ENCODE results near the gene CAPZA2.
"Not testable (repeated sequence)": the region's sequence is repeated elsewhere in the genome, so short reads cannot be mapped to it uniquely, and the experiment has no call there.

Gene CAPZA2

GRCh38 chr7:116862234-116862950, at the start of gene CAPZA2:
TSS of gene CAPZA2 (plus strand) at chr7:116862587. CDS start at chr7:116862612, 25 bp downstream.
- H3K27me3 ChIP-seq (ENCODE audit: control insufficient read depth, insufficient read depth, low read length) = no peaks in the 10 kb centered on the region
- no peaks in the 10 kb centered on the region for H3K9me3 ChIP-seq (ENCODE audit: control insufficient read depth, low read depth, low read length)
- H3K27ac ChIP-seq (ENCODE audit: low read length) = no peak within 1 kb of the TSS
- peak within 1 kb of the TSS; percentile 49 for H3K9ac ChIP-seq (ENCODE audit: low read length)
- H3K36me3 ChIP-seq (ENCODE audit: control insufficient read depth, low read depth, low read length) = no peaks in the 10 kb centered on the region
- peaks cover 5% of the 10 kb centered on the region for H3K4me1 ChIP-seq (ENCODE audit: control insufficient read depth, low read depth, low read length)
- H3K4me3 ChIP-seq (ENCODE audit: low read length) = peak within 1 kb of the TSS; percentile 68

DNA sequence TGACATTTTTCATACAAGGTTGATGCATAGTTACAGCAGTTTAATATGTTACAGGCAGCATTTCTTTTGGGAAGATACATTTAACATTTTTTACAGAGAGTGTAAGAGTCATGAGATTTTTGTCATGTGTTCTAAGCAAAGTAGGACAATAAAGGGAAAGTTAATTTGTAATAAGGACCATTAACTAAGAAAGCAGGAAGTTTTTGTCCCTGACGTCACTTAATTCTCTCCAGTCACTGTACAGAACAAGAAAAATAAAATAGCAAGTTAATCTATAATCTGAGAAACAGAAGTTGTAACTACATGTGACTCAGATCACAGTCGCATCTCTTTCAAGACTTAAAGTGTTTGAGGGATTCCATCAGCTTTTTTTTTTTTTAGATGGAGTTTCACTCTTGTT, 49.5 kb upstream of the CAPZA2 start:
- Histone ChIP-seq H3K4me3 (ENCODE audit: low read length) (no peak overlapping the region), H3K9ac (ENCODE audit: low read length) (no peak overlapping the region), H3K27ac (ENCODE audit: low read length) (no peak overlapping the region), H3K27me3 (ENCODE audit: control insufficient read depth, insufficient read depth, low read length) (no peaks in the 10 kb centered on the region), H3K36me3 (ENCODE audit: control insufficient read depth, low read depth, low read length) (no peaks in the 10 kb centered on the region), H3K4me1 (ENCODE audit: control insufficient read depth, low read depth, low read length) (no peaks in the 10 kb centered on the region), H3K9me3 (ENCODE audit: control insufficient read depth, low read depth, low read length) (no peaks in the 10 kb centered on the region)

- H3K9me3 ChIP-seq (ENCODE audit: control insufficient read depth, low read depth, low read length); H3K27me3 ChIP-seq (ENCODE audit: control insufficient read depth, insufficient read depth, low read length); H3K36me3 ChIP-seq (ENCODE audit: control insufficient read depth, low read depth, low read length); H3K27ac ChIP-seq (ENCODE audit: low read length); H3K4me1 ChIP-seq (ENCODE audit: control insufficient read depth, low read depth, low read length); H3K9ac ChIP-seq (ENCODE audit: low read length); H3K4me3 ChIP-seq (ENCODE audit: low read length): not testable (repeated sequence)
These were observed 49.0 kb upstream of the CAPZA2 start for GRCh38 chr7:116813371-116813770.

DNA sequence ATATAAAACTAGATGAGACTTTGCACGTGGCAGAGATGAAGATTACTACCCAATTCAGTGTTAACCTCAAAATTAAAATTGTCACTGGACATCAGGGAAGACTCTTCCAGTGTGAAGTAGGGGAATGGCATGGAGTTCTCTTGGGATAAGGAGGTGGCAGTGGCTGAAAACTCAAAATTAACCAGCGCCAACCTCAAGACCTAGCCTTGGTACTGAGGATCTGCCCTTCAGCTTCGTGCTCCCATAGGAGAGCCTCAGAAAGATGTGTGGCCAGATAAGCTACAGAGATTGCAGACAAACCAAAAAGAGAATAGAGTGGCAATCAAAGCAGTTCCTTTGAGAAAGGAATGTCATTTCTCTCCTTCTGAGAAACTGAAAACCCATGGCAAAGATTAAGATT, 47.3 kb upstream of the CAPZA2 start:
- Histone ChIP-seq H3K36me3 (ENCODE audit: control insufficient read depth, low read depth, low read length) (no peaks in the 10 kb centered on the region), H3K9me3 (ENCODE audit: control insufficient read depth, low read depth, low read length) (no peaks in the 10 kb centered on the region), H3K4me3 (ENCODE audit: low read length) (no peak overlapping the region), H3K9ac (ENCODE audit: low read length) (no peak overlapping the region), H3K4me1 (ENCODE audit: control insufficient read depth, low read depth, low read length) (no peaks in the 10 kb centered on the region), H3K27ac (ENCODE audit: low read length) (no peak overlapping the region), H3K27me3 (ENCODE audit: control insufficient read depth, insufficient read depth, low read length) (no peaks in the 10 kb centered on the region)

DNA sequence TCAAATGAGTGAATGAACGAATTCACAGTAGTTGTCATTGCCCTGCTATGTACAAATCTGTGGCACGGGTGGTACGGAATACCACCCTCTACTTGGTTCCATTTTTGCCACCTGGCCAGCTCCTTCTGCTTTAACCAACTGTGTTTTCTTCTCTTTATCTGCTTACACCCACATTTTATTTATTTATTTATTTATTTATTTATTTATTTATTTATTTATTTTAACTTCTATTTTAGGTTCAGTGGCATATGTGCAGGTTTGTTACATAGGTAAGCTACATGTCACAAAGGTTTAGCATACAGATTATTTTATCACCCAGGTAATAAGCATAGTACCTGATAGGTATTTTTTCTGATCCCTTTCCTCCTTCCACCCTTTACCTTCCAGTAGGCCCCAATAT, 42.2 kb upstream of the CAPZA2 start:
- Histone ChIP-seq H3K27ac (ENCODE audit: low read length) (no peak overlapping the region), H3K36me3 (ENCODE audit: control insufficient read depth, low read depth, low read length) (no peaks in the 10 kb centered on the region), H3K4me1 (ENCODE audit: control insufficient read depth, low read depth, low read length) (no peaks in the 10 kb centered on the region), H3K9me3 (ENCODE audit: control insufficient read depth, low read depth, low read length) (no peaks in the 10 kb centered on the region), H3K27me3 (ENCODE audit: control insufficient read depth, insufficient read depth, low read length) (no peaks in the 10 kb centered on the region), H3K9ac (ENCODE audit: low read length) (no peak overlapping the region), H3K4me3 (ENCODE audit: low read length) (no peak overlapping the region)

DNA sequence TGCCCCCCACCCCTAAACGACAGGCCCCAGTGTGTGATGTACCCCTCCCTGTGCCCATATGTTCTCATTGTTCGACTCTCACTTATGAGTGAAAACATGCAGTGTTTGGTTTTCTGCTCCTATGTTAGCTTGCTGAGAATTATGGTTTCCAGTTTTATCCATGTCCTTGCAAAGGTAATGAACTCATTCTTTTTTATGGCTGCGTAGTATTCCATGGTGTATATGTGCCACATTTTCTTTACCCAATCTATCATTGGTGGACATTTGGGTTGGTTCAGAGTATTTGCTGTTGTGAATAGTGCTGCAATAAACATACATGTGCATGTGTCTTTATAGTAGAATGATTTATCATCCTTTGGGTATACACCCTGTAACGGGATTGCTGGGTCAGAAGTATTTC, 40.7 kb upstream of the CAPZA2 start:
- not testable (repeated sequence) for H3K9me3 ChIP-seq (ENCODE audit: control insufficient read depth, low read depth, low read length); H3K36me3 ChIP-seq (ENCODE audit: control insufficient read depth, low read depth, low read length); H3K4me1 ChIP-seq (ENCODE audit: control insufficient read depth, low read depth, low read length); H3K9ac ChIP-seq (ENCODE audit: low read length); H3K27ac ChIP-seq (ENCODE audit: low read length); H3K4me3 ChIP-seq (ENCODE audit: low read length); H3K27me3 ChIP-seq (ENCODE audit: control insufficient read depth, insufficient read depth, low read length)

DNA sequence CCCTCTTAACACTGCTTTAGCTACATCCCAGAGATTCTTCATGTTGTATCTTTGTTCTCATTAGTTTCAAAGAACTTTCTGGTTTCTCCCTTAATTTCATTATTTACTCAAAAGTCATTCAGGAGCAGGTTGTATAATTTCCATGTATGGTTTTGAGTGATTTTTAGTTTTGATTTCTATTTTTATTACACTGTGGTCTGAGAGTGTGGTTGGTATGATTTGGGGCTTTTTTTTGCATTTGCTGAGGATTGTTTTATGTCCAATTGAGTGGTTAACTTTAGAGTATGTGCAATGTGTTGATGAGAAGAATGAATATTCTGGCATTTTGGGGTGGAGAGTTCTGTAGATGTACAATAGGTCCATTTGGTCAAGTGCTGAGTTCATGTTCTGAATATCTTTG, 37.9 kb upstream of the CAPZA2 start:
- Histone ChIP-seq H3K27ac (ENCODE audit: low read length) (no peak overlapping the region), H3K9me3 (ENCODE audit: control insufficient read depth, low read depth, low read length) (no peaks in the 10 kb centered on the region), H3K36me3 (ENCODE audit: control insufficient read depth, low read depth, low read length) (no peaks in the 10 kb centered on the region), H3K4me3 (ENCODE audit: low read length) (no peak overlapping the region), H3K9ac (ENCODE audit: low read length) (no peak overlapping the region), H3K4me1 (ENCODE audit: control insufficient read depth, low read depth, low read length) (no peaks in the 10 kb centered on the region), H3K27me3 (ENCODE audit: control insufficient read depth, insufficient read depth, low read length) (no peaks in the 10 kb centered on the region)

DNA sequence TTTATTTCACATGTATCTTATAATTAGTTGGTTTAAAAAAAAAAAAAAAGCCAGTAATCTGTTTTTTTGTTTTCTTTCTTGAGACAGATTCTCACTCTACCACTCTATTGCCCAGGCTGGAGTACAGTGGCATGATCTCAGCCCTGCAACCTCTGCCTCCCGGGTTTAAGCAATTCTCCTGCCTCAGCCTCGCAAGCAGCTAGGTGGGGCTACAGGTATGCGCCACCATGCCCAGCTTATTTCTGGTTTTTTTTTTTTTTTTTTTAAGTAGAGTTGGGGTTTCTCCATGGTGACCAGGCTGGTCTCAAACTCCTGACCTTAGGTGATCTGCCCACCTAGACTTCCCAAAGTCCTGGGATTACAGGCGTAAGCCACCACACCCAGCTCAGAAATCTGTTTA, 34.1 kb upstream of the CAPZA2 start:
- H3K27ac ChIP-seq (ENCODE audit: low read length) = no peak overlapping the region
- no peaks in the 10 kb centered on the region for H3K9me3 ChIP-seq (ENCODE audit: control insufficient read depth, low read depth, low read length)
- no peaks in the 10 kb centered on the region for H3K4me1 ChIP-seq (ENCODE audit: control insufficient read depth, low read depth, low read length)
- H3K9ac ChIP-seq (ENCODE audit: low read length) = no peak overlapping the region
- H3K27me3 ChIP-seq (ENCODE audit: control insufficient read depth, insufficient read depth, low read length) = no peaks in the 10 kb centered on the region
- no peak overlapping the region for H3K4me3 ChIP-seq (ENCODE audit: low read length)
- no peaks in the 10 kb centered on the region for H3K36me3 ChIP-seq (ENCODE audit: control insufficient read depth, low read depth, low read length)

DNA sequence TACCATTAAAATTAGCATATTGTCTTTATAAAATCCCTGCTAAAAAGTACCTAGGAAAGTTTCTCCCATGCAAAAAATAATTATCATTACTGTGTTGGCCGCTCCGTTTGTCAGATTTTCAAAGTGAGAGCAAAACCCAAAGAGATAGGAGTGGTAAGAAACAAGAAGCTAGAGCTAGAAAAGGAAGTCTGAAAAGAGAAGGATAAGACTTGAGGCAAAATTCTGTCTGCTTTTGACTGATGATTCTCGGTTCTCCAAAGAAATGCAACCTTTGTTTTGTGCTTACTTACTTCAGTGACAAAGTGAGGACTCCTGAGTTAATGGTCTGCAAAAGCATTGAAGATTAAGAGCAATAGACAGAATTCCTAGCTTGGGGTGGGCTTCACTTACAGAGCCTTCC, 33.3 kb upstream of the CAPZA2 start:
- Histone ChIP-seq H3K36me3 (ENCODE audit: control insufficient read depth, low read depth, low read length) (no peaks in the 10 kb centered on the region), H3K4me3 (ENCODE audit: low read length) (no peak overlapping the region), H3K4me1 (ENCODE audit: control insufficient read depth, low read depth, low read length) (no peaks in the 10 kb centered on the region), H3K9ac (ENCODE audit: low read length) (no peak overlapping the region), H3K9me3 (ENCODE audit: control insufficient read depth, low read depth, low read length) (no peaks in the 10 kb centered on the region), H3K27ac (ENCODE audit: low read length) (no peak overlapping the region), H3K27me3 (ENCODE audit: control insufficient read depth, insufficient read depth, low read length) (no peaks in the 10 kb centered on the region)

DNA sequence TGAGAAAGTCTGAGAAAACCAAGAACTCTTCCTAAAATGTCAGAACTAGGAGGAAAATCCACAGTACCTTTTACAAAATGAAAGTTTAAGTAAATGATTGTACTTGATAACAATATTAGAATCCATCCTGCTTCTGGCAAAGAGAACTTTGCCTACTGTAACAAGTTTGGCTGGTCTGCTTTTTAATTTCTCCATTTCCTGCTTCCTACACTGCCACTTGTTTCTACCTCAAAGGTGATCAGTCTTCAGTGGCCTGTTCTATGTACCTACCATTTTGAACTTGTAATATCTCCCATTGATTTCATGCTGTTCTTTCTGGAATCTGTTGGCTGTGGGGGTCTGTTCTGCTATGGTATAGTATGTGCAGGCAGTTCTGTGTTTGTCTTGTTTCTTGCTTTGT, 32.9 kb upstream of the CAPZA2 start:
- no peak overlapping the region for H3K27ac ChIP-seq (ENCODE audit: low read length)
- no peaks in the 10 kb centered on the region for H3K9me3 ChIP-seq (ENCODE audit: control insufficient read depth, low read depth, low read length)
- H3K36me3 ChIP-seq (ENCODE audit: control insufficient read depth, low read depth, low read length) = no peaks in the 10 kb centered on the region
- no peak overlapping the region for H3K4me3 ChIP-seq (ENCODE audit: low read length)
- H3K9ac ChIP-seq (ENCODE audit: low read length) = no peak overlapping the region
- no peaks in the 10 kb centered on the region for H3K4me1 ChIP-seq (ENCODE audit: control insufficient read depth, low read depth, low read length)
- H3K27me3 ChIP-seq (ENCODE audit: control insufficient read depth, insufficient read depth, low read length) = no peaks in the 10 kb centered on the region

GRCh38 chr7:116832692-116833091, 29.7 kb upstream of the CAPZA2 start:
- no peak overlapping the region for H3K9ac ChIP-seq (ENCODE audit: low read length)
- H3K4me3 ChIP-seq (ENCODE audit: low read length) = no peak overlapping the region
- no peaks in the 10 kb centered on the region for H3K9me3 ChIP-seq (ENCODE audit: control insufficient read depth, low read depth, low read length)
- no peaks in the 10 kb centered on the region for H3K27me3 ChIP-seq (ENCODE audit: control insufficient read depth, insufficient read depth, low read length)
- H3K4me1 ChIP-seq (ENCODE audit: control insufficient read depth, low read depth, low read length) = no peaks in the 10 kb centered on the region
- no peaks in the 10 kb centered on the region for H3K36me3 ChIP-seq (ENCODE audit: control insufficient read depth, low read depth, low read length)
- no peak overlapping the region for H3K27ac ChIP-seq (ENCODE audit: low read length)

GRCh38 chr7:116834815-116835504, 27.4 kb upstream of the CAPZA2 start:
- H3K27me3 ChIP-seq (ENCODE audit: control insufficient read depth, insufficient read depth, low read length) = no peaks in the 10 kb centered on the region
- no peak overlapping the region for H3K27ac ChIP-seq (ENCODE audit: low read length)
- no peaks in the 10 kb centered on the region for H3K36me3 ChIP-seq (ENCODE audit: control insufficient read depth, low read depth, low read length)
- no peaks in the 10 kb centered on the region for H3K9me3 ChIP-seq (ENCODE audit: control insufficient read depth, low read depth, low read length)
- H3K4me3 ChIP-seq (ENCODE audit: low read length) = no peak overlapping the region
- H3K9ac ChIP-seq (ENCODE audit: low read length) = no peak overlapping the region
- H3K4me1 ChIP-seq (ENCODE audit: control insufficient read depth, low read depth, low read length) = no peaks in the 10 kb centered on the region

All from iPS-18a (cell line).